Measurements from ENCODE around the gene CDKN3.
"Not testable (repeated sequence)": the region's sequence is repeated elsewhere in the genome, so short reads cannot be mapped to it uniquely, and the experiment has no call there.

Gene CDKN3

DNA sequence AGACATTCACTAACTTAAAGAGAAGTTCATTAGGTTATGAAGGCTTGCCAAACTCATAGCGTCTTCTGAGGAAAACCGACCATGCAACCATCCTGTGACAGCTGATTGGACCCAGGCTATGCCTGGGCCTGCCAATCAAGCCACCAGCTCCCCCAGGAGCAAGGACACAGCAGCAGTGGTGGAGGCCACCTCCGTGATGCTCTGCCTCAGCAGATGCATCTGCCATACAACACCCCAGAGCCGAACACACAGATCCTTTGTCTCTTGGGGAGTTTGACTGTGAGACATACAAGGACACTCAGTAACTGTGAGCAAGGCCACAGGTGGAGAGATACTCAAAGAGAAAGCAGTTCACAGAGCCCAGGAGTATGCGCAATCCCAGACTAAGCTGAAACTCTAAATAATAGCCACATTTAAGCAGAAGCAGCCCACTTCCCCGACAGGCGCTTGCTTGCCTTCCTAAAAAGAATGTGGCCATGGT, 54.4 kb downstream of the CDKN3 start:
- no peak overlapping the region for H3K4me3 ChIP-seq (ENCODE audit: low read depth, low read length)
- TF ChIP-seq, protein P1, sequence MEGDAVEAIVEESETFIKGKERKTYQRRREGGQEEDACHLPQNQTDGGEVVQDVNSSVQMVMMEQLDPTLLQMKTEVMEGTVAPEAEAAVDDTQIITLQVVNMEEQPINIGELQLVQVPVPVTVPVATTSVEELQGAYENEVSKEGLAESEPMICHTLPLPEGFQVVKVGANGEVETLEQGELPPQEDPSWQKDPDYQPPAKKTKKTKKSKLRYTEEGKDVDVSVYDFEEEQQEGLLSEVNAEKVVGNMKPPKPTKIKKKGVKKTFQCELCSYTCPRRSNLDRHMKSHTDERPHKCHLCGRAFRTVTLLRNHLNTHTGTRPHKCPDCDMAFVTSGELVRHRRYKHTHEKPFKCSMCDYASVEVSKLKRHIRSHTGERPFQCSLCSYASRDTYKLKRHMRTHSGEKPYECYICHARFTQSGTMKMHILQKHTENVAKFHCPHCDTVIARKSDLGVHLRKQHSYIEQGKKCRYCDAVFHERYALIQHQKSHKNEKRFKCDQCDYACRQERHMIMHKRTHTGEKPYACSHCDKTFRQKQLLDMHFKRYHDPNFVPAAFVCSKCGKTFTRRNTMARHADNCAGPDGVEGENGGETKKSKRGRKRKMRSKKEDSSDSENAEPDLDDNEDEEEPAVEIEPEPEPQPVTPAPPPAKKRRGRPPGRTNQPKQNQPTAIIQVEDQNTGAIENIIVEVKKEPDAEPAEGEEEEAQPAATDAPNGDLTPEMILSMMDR (IDR thresholded peaks at IDR 0.05; ENCODE audit: low read depth, low read length), result no peak

DNA sequence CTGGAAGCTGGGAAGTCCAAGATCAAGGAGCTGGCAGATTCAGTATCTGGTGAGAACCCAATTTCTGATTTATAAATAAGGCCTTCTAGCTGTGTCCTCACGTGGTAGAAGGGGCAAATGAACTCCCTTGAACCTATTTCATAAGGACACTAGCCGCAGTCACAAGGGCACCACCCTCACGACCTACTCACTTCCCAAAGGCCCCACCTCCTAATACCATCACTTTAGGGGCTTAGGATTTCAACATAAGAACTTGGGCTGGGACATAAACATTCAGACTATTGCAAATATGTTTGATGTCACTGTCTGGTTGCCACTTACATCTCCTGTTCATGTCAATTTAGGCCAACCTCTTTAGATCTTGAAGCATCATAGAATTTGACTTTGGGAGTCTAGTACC, 55.2 kb downstream of the CDKN3 start:
- no peak overlapping the region for H3K4me3 ChIP-seq (ENCODE audit: low read depth, low read length)
- TF ChIP-seq, protein P1 (IDR thresholded peaks at IDR 0.05; ENCODE audit: low read depth, low read length), result no peak

DNA sequence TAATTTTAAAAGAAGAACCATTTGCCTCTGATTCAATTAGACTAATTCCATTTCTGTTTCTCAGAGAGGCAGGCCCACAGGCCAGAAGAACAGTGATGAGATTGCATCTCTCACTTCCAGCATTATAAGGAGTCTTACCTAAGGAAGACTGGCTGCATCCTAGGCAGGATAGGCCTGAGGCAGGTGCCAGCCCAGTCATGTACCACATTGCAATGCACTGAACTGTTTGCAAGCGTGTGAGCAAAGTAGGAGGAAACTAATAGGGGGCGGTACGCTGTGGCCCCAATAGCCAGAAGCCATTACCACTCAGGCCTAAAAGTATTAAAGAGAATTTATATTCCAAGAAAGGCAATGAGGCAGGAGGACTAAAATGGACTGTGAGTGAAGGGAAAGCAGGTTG, 56.4 kb downstream of the CDKN3 start:
- TF ChIP-seq, protein P1 (IDR thresholded peaks at IDR 0.05; ENCODE audit: low read depth, low read length), result no peak
- H3K4me3 ChIP-seq (ENCODE audit: low read depth, low read length), result no peak overlapping the region

DNA sequence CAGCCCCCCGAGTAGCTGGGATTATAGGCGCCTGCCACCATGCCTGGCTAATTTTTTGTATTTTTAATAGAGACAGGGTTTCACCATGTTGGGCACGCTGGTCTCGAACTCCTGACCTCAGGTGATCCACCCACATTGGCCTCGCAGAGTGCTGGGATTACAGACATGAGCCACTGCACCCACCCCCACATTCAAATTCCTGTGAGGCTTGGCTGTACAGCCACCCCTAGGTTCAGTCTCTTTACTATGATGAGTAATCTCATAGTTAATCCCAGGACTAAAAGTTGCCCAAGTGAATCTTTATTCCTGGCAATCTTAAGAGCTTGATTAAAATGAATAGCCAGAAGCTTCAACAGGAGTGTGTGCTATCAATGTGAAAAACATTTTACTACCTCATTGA, 57.2 kb downstream of the CDKN3 start:
- not testable (repeated sequence) for H3K4me3 ChIP-seq (ENCODE audit: low read depth, low read length)

DNA sequence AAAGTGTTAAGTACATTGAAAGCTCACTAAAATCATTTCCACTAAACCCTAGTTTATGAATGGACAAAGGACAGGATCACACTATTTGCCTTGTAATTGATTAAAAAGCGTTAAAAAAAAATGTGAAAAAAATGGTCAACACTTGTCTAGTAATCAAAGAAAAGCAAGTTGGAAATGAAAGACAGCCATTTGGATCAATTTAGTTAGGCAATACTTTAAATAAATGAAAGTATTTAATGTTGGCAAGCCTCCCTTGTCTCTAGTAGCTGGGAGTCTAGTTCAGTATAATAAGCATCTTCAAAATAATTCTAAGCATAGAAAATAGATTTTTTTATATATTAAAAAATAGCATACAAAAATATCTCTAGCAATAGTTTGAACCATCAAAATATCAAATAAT, 58.6 kb downstream of the CDKN3 start:
- TF ChIP-seq, protein P1 (IDR thresholded peaks at IDR 0.05; ENCODE audit: low read depth, low read length), result no peak
- H3K4me3 ChIP-seq (ENCODE audit: low read depth, low read length), result no peak overlapping the region

DNA sequence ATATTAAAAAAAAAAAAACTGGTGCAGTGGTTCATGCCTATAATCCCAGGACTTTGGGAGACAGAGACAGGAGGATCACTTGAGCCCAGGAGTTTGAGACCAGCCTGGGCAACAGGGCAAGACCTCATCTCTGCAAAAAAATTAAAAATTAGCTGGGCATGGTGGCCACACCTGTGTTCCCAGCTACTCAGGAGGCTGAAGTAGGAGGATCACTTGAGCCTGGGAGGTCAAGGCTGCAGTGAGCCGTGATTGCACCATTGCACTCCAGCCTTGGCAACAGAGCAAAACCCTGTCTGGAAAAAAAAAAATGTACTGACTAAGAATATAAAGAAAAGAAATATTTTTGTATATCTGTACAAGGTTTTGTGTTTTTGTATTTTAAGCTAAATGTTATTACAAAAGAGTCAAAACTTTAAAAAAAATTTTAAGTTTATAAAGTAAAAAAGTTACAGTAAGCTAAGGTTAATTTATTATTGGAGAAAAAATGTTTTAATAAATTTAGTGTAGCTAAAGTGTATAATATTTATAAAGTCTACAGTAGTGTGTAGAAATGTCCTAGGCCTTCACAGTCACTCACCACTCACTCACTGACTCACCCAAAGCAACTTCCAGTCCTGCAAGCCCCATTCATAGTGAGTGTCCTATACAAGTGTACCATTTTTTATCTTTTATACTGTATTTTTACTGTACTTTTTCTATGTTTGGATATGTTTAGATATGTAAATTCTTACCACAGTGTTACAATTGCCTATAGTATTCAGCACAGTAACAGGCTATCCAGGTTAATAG, 60.2 kb downstream of the CDKN3 start:
- not testable (repeated sequence) for H3K4me3 ChIP-seq (ENCODE audit: low read depth, low read length)

DNA sequence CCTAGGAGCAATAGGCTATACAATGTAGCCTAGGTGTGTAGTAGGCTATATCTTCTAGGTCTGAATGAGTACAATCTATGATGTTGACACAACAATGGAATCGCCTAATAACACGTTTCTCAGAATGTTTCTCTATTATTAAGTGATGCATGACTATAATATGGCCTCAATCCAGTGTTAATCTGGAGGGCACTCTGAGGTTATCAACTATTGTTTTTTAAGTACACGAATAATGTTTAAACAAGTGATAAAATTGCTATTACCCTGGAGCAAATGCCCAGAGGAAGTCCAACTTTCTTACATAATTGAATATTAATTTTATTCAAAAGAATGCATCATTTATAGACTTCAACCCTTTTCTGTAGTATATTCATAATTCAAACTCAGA, 60.8 kb downstream of the CDKN3 start:
- TF ChIP-seq, protein P1 (IDR thresholded peaks at IDR 0.05; ENCODE audit: low read depth, low read length), result no peak
- no peak overlapping the region for H3K4me3 ChIP-seq (ENCODE audit: low read depth, low read length)

DNA sequence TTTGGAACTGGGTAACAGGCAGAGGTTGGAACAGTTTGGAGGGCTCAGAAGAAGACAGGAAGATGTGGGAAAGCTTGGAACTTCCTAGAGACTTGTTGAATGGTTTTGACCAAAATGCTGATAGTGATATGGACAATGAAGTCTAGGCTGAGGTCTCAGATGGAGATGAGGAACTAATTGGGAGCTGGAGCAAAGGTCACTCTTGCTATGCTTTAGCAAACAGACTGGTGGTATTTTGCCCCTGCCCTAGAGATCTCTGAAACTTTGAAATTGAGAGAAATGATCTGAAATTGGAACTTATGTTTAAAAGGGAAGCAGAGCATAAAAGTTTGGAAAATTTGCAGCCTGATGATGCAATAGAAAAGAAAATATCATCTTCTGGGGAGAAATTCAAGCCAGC, 61.7 kb downstream of the CDKN3 start:
- not testable (repeated sequence) for H3K4me3 ChIP-seq (ENCODE audit: low read depth, low read length)

DNA sequence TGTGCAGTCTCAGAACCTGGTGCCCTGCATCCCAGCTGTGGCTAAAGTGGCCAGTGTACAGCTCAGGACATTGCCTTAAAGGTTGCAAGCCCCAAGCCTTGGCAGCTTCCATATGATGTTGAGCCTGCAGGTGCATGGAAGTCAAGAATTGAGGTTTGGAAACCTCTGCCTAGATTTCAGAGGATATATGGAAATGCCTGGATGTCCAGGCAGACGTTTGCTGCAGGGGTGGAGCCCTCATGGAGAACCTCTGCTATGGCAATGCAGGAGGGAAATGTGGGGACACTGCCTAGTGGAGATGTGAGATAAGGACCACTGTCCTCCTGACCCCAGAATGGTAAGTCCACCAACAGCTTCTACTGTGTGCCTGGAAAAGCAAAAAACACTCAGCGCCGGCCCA, 62.3 kb downstream of the CDKN3 start:
- TF ChIP-seq, protein P1 (IDR thresholded peaks at IDR 0.05; ENCODE audit: low read depth, low read length), result no peak

More for the DNA sequence above, 62.3 kb downstream of the CDKN3 start:
- no peak overlapping the region for H3K4me3 ChIP-seq (ENCODE audit: low read depth, low read length)

Measured in WI38 (cell line).